Activated CD8-positive, alpha-beta memory T cell treated with anti-CD3 and anti-CD28 coated beads, Interleukin-2, amount 50 U/mL, for 24 hours (primary cell): ENCODE data around the gene C3.
A peak's percentile ranks its signal among the peaks of the same experiment; 100 is the strongest.
"Not testable (repeated sequence)": the region's sequence is repeated elsewhere in the genome, so short reads cannot be mapped to it uniquely, and the experiment has no call there.

Experiments used
- DNase-seq: peaks from one replicate; pipeline ENCODE4 v3.0.0-alpha.2; 2020; ENCODE audit errors: extremely low read depth

The C3 gene

GRCh38 chr19:6662702-6663101 lies 57.7 kb downstream of the C3 start:
- no peak for DNase-seq

- DNase-seq, result not testable (repeated sequence)
Observed at GRCh38 chr19:6661509-6662244, 58.8 kb downstream of the C3 start.

DNA sequence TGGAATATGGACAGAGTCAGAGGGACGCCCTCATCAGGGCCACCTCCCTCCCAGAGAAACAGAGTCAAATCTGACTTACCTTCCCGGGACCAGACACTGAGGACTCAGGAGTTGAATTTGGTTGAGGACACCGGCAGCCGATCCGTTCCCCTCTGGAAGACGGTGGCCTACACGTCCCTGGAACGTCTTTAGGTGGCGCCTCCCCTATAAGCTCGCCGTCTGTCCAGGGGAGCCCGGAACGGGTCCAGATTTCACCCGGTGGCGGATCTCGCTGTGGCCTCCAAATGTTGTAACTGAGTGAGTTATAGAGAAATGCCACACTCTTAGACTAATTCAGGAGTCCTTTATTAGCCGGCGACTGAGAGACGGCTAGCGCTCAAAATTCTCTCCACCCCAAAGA lies 59.5 kb downstream of the C3 start:
- no peak for DNase-seq

- not testable (repeated sequence) for DNase-seq
Observed at GRCh38 chr19:6656390-6656789, 64.1 kb downstream of the C3 start.

- DNase-seq, result no peak
Observed at GRCh38 chr19:6654347-6655310, 65.8 kb downstream of the C3 start.

GRCh38 chr19:6652805-6653094 lies 67.7 kb downstream of the C3 start:
- no peak for DNase-seq

- no peak for DNase-seq
Observed at GRCh38 chr19:6651965-6652804, 68.3 kb downstream of the C3 start.

DNA sequence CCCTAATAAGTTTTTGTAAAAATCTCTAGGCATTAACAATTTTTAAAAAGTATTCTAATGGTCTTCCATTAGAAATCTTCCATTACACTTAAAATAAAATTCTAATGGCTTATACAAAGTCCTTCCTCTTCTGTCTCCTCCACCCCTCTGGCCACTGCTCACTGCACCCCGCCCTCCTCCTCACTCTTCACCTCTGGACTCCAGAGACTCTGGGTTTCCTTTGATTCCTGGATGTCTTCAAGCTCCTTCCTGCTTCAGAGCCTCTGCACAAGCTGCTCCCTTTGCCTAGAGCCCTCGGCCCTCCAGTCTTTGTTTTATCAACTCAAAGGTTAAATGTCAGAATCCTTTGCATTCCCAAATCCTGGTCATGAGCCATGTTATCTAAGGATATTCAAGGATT lies 71.3 kb downstream of the C3 start:
- DNase-seq, result no peak

GRCh38 chr19:6648141-6648715 lies 72.2 kb downstream of the C3 start:
- DNase-seq, result no peak

DNA sequence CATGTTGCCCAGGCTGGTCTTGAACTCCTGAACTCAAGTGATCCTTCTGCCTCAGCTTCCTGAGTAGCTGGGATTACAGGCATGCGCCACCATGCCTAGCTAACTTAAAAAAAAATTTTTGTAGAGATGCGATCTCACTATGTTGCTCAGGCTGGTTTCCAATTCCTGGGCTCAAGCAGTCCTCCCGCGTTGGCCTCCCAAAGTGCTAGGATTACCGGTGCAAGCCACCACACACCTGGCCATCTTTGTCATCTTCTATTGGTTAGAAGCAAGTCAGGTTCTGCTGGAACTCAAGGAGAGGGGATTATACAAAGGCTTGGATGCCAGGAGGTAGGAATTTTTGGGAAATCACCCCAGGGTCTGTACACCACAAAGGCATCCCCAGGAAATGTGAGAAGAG lies 75.7 kb downstream of the C3 start:
- DNase-seq, result no peak

- DNase-seq, result not testable (repeated sequence)
Observed at GRCh38 chr19:6640333-6640732, 80.1 kb downstream of the C3 start.

- no peak for DNase-seq
Observed at GRCh38 chr19:6639439-6639838, 81.0 kb downstream of the C3 start.

DNA sequence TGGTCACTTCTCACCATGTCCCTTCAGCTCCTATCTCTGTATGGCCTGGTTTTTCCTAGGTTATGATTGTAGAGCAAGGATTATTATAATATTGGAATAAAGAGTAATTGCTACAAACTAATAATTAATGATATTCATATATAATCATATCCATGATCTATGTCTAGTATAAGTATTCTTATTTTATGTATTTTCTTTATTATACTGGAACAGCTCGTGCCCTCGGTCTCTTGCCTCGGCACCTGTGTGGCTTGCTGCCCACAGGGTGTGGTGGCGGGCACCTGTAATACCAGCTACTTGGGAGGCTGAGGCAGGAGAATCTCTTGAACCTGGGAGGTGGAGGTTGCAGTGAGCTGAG lies 87.0 kb downstream of the C3 start:
- not testable (repeated sequence) for DNase-seq

DNA sequence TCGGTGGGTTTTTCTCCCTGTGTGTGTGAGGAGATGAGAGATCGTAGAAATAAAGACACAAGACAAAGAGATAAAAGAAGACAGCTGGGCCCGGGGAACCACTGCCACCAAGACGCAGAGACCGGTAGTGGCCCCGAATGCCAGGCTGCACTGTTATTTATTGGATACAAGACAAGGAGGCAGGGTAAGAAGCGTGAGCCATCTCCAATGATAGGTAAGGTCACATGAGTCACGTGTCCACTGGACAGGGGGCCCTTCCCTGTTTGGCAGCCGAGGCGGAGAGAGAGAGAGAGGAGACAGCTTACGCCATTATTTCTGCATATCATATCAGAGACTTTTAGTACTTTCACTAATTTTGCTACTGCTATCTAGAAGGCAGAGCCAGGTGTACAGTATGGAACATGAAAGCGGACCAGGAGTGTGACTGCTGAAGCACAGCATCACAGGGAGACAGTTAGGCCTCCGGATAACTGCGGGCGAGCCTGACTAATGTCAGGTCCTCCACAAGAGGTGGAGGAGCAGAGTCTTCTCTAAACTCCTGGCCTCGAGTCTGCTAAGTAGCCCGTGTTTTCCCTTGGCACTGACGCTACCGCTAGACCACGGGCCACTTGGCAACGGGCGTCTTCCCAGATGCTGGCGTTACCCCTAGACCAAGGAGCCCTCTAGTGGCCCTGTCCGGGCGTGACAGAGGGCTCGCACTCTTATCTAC lies 87.5 kb downstream of the C3 start:
- DNase-seq, result not testable (repeated sequence)

GRCh38 chr19:6632002-6632621 lies 88.3 kb downstream of the C3 start:
- peak; percentile 68 for DNase-seq
